GM12892 (cell line): ENCODE measurements around the gene KLHL24.

Experiments
- POLR2AphosphoS5 ChIP-seq: IDR thresholded peaks from 2 replicates; pipeline ENCODE4 v1.6.1; 2011; ENCODE audit warnings: low read depth, low read length, control low read depth
- TAF1 ChIP-seq: IDR thresholded peaks from 2 replicates; pipeline ENCODE4 v1.6.1; 2011; ENCODE audit warnings: low read depth, mild to moderate bottlenecking, control low read depth, low read length, borderline replicate concordance

DNA sequence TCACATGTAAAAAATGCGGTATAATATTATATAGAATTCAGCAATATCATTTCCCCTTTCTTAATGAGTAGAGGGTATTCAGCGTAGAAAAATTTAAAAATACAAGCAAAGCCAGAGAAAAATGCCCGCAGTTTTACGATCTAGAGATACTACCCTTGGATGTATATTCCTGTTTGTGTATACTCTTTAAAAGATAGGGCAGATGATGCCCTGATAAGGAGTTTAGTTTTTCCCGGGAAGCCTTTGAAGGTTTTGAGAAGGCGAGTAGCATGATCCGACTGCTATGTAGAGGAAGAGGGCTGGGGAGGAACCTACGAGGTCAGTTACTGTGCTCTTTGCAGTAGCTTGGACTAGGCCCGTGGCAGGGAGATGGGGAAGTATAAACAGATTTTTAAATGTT is 63.3 kb downstream of the KLHL24 start:
- TF ChIP-seq TAF1, result no peak
- TF ChIP-seq POLR2AphosphoS5, result no peak
